Cardiac fibroblast (primary cell): ENCODE data around the gene B4GALT3.

Experiments
- DNase-seq, 2 donors: peaks; one replicate each; pipeline versions ENCODE4 v3.0.0 to v3.0.0-alpha.2; 2010; ENCODE audit warnings: low read depth in 2 of 2
- H3K4me3 ChIP-seq, 2 donors: replicated peaks in 1 of 2; 1 replicate in 1 of 2; 2 replicates in 1 of 2; pipeline ENCODE4 v1.5.1; 2011; ENCODE audit warnings: low read depth in 2 of 2, low read length in 2 of 2, mild to moderate bottlenecking in 2 of 2, moderate library complexity in 1 of 2
- TF ChIP-seq, protein P1 (sequence below): IDR thresholded peaks from one replicate; pipeline ENCODE4 v1.5.1; 2011; ENCODE audit warnings: low read depth, mild to moderate bottlenecking, low read length, inconsistent platforms

The B4GALT3 gene

DNA sequence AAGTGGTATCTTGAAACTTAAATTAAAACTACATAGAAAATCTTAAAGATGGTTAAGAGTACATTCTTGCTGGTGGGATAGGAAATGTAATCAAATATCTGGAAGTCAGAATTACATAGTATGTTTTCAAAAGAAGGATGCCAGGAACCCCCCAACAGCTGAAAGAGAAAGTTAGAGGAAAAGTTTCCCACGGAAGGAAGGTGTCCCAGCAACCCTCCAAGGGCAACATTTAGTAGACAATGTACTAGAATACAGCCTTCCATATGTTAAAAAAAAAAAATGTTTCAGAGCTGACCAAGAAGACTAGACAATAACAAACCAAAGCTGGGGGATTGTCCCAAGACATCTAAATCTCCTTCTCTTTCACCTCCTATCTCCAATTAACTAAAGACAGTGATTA, 47.0 kb downstream of the B4GALT3 start:
- TF ChIP-seq, protein P1, sequence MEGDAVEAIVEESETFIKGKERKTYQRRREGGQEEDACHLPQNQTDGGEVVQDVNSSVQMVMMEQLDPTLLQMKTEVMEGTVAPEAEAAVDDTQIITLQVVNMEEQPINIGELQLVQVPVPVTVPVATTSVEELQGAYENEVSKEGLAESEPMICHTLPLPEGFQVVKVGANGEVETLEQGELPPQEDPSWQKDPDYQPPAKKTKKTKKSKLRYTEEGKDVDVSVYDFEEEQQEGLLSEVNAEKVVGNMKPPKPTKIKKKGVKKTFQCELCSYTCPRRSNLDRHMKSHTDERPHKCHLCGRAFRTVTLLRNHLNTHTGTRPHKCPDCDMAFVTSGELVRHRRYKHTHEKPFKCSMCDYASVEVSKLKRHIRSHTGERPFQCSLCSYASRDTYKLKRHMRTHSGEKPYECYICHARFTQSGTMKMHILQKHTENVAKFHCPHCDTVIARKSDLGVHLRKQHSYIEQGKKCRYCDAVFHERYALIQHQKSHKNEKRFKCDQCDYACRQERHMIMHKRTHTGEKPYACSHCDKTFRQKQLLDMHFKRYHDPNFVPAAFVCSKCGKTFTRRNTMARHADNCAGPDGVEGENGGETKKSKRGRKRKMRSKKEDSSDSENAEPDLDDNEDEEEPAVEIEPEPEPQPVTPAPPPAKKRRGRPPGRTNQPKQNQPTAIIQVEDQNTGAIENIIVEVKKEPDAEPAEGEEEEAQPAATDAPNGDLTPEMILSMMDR: no peak
- no peak overlapping the region for H3K4me3 ChIP-seq
- no peak for DNase-seq

DNA sequence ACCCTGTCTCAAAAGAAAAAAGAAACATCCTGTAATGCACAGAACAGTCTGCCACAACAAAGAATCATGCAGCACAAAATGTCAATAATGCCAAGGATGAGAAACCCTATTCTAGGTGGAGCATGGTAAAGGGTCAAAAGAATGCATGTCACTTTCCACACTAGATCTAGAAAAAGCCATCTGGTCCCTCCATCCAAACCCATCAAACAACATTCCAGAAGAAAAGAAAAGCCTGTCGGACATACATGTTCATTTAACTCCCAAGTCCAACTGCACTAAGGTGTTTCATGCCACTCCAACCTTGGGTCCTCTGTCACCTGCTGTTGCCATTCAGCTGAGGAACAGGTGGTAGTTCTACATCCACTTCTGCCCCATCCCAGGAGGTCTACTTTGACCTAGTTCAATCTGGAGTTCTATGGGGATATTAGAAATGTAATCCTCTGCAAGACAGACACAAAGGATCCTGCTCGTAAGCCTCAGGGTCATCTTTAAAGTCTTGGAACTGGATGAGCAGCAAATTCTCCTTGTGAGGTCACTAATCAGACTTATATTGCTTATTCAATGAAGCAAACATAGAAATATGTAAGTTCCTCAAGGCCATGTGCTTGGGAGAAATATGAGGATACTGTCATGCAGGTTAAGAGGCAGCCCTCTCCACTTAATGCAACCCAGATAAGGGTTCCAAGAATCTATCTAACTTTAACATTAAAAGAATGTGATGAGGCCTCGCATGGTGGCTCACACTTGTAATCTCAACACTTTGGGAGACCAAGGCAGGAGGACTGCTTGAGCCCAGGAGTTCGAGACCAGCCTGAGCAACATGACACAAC, 48.5 kb downstream of the B4GALT3 start:
- DNase-seq: no peak
- TF ChIP-seq, protein P1: no peak
- no peak overlapping the region for H3K4me3 ChIP-seq

DNA sequence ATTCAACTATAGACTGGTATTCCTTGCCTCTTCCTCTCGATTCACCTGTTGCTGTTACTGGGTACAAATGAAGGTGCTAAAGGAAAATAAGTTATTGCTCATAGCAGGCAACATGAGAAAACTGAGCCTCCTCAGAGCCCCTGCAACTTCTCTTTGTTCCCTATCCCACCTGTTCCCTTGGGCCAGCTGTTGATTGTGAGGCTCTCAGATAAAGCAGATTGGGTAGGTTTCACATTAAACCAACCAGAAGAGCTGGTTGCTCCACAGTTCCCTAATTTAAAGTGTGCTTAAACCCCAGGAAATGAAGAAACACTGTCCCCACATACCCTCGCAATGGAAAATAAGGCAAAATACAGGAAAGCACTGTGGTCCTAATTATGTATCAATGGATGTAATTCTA, 49.7 kb downstream of the B4GALT3 start:
- no peak overlapping the region for H3K4me3 ChIP-seq
- TF ChIP-seq, protein P1: no peak
- no peak for DNase-seq

DNA sequence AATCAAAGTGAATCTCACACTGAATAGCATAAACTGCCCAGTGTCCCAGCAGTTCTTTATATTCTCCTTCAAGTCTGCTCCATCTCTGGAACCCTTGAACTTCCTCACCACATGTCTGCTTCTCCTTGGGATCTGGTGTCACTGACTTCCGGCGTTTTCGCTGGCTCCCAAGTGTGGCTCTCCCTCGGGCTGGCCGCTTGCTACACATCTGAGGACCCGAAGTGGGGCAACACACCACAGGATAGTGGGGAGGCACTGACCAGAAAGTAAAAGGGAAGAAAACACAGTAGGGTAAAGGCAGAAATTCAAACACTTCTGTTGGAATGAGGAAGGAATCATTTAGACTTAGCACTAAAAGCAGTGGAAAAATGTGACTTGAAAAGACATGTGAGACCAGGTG, 54.3 kb downstream of the B4GALT3 start:
- DNase-seq: no peak
- TF ChIP-seq, protein P1: no peak
- no peak overlapping the region for H3K4me3 ChIP-seq

DNA sequence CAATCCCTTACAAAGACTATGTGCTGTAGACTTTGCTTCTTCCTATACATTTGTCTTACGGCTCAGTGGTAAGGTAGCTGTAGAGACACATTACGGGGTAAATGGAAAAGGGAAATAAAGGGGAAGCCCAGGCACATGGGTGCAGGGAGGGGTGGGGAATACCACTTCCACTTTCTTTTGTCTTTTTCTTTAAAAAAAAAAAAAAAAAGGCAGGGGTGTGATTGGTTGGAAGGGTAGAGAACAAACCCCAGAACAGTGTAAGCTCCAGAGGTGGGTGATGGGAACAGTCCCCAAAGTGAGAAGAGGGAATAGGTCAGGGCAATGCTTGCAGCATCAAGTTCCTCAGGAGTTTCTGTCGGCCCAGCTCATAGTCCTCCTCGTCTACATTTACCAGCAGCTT, 55.5 kb downstream of the B4GALT3 start:
- DNase-seq: no peak
- TF ChIP-seq, protein P1: no peak
- no peak overlapping the region for H3K4me3 ChIP-seq
